UCSD-AML1 (cell line): Measurements from ENCODE around the gene GABRA1.

Source experiments
- DNase-seq: peaks from one replicate; lab custom pipeline; 2025; ENCODE audit not compliant: unreplicated experiment; lab: John Stamatoyannopoulos, UW

GABRA1 gene

GRCh38 chr5:161847941-161848391 is at the start of gene GABRA1:
TSS of gene GABRA1 (plus strand) at chr5:161848120. CDS start at chr5:161850811, 2,691 bp downstream.
- no peak for DNase-seq

- DNase-seq, result no peak
These were observed 48.6 kb upstream of the GABRA1 start for GRCh38 chr5:161799316-161799715.

GRCh38 chr5:161804263-161804662 is 43.7 kb upstream of the GABRA1 start:
- DNase-seq, result no peak

GRCh38 chr5:161846746-161847145 is 1.2 kb upstream of the GABRA1 start:
- no peak for DNase-seq

GRCh38 chr5:161847447-161847846 is 473 bp upstream of the GABRA1 start:
- no peak for DNase-seq

GRCh38 chr5:161850491-161850890 is 2.6 kb downstream of the GABRA1 start:
- no peak for DNase-seq

- no peak for DNase-seq
These were observed 3.9 kb downstream of the GABRA1 start for GRCh38 chr5:161851691-161852299.

- no peak for DNase-seq
These were observed 9.4 kb downstream of the GABRA1 start for GRCh38 chr5:161857358-161857757.

GRCh38 chr5:161863259-161863658 is 15.3 kb downstream of the GABRA1 start:
- DNase-seq, result no peak

GRCh38 chr5:161863811-161864210 is 15.9 kb downstream of the GABRA1 start:
- no peak for DNase-seq

GRCh38 chr5:161865510-161865909 is 17.6 kb downstream of the GABRA1 start:
- DNase-seq, result no peak

- DNase-seq, result no peak
These were observed 42.1 kb downstream of the GABRA1 start for GRCh38 chr5:161889971-161890370.

GRCh38 chr5:161895514-161895913 is 47.6 kb downstream of the GABRA1 start:
- DNase-seq, result no peak

GRCh38 chr5:161897033-161897432 is 49.1 kb downstream of the GABRA1 start:
- DNase-seq, result no peak

GRCh38 chr5:161899590-161899989 is 51.7 kb downstream of the GABRA1 start:
- DNase-seq, result no peak

- no peak for DNase-seq
These were observed 53.1 kb downstream of the GABRA1 start for GRCh38 chr5:161900981-161901380.

- DNase-seq, result no peak
These were observed 73.9 kb downstream of the GABRA1 start for GRCh38 chr5:161921781-161922180.

- no peak for DNase-seq
These were observed 76.3 kb downstream of the GABRA1 start for GRCh38 chr5:161924270-161924669.

- DNase-seq, result peak; percentile 8
These were observed 78.0 kb downstream of the GABRA1 start for GRCh38 chr5:161925960-161926359.

- no peak for DNase-seq
These were observed 86.6 kb downstream of the GABRA1 start for GRCh38 chr5:161934486-161934885.

GRCh38 chr5:161944974-161945373 is 97.1 kb downstream of the GABRA1 start:
- no peak for DNase-seq

- no peak for DNase-seq
These were observed 99.0 kb downstream of the GABRA1 start for GRCh38 chr5:161946911-161947310.
